ENCODE data around the gene CECR2. TPM values are rescaled to one million over a fixed set of nuclear protein-coding genes. Genes with fewer than 3 reads are reported as not detected.
"Not testable (repeated sequence)": the region's sequence is repeated elsewhere in the genome, so short reads cannot be mapped to it uniquely, and the experiment has no call there.

CECR2 gene
- total RNA-seq, 1 experiment from 2014 or later, result not detected

DNA sequence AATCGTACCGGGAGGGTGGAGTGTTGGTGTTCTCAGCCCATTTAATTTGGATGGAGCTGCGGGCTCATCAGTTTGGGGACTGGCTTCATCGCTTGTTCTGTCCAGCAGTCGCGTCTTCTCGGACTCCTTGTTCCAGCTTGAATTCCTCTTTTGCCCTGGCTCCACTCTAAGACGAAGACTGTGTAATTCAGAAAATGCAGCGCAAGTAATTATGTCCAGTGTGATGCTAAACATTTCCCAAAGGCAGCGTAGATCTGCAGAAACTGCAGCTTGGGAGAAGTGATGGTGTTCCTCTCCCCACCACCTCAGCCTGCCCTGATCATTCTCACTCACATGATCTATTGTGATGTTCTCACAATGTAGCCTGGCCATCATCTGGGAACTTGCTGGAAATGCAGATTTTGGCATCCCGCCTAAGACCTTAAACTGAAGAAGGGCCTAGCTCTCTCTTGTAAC lies 194.7 kb downstream of the CECR2 start:
- no peaks in the 10 kb centered on the region for H3K79me2 ChIP-seq (ENCODE audit: low read length)

DNA sequence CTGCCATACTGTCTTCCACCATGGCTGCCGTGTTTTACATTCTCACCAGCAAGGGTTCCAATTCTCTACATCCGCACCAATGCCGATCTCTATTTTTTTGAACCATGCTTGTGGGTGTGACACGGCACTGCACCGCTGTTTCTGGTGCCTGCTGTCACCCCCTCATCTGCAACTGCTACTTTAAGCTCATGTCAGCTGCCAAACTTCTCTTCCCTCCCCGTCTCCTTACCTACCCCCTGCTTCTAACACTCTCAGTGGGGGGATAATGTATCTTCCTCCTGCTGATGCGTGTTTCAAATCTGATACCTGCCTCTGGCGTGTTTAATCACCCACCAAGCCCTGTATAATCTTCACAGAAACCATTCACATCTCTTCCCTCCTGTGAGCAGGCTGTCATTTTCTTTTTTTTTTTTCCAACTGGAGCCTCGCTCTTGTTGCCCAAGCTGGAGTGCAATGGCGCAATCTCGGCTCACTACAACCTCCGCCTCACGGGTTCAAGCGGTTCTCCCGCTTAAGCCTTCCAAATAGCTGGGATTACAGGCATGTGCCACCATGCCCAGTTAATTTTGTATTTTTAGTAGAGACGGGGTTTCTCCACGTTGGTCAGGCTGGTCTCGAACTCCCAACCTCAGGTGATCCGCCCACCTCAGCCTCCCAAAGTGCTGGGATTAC lies 196.9 kb downstream of the CECR2 start:
- DNase-seq, result not testable (repeated sequence)

More for the DNA sequence above, 194.7 kb downstream of the CECR2 start:
- no peak overlapping the region for H3K4me2 ChIP-seq (ENCODE audit: low read length)
- no peaks in the 10 kb centered on the region for H3K9me3 ChIP-seq (ENCODE audit: low read length)
- no peak overlapping the region for H2AFZ ChIP-seq (ENCODE audit: low read length)
- TF ChIP-seq CTCF (conservative IDR thresholded peaks at IDR 0.05; ENCODE audit: low read depth, low read length), result no peak
- TF ChIP-seq EZH2 (IDR thresholded peaks at IDR 0.05; ENCODE audit: low read length, unreplicated experiment), result no peak
- TF ChIP-seq EZH2phosphoT487 (IDR thresholded peaks at IDR 0.05; ENCODE audit: borderline replicate concordance, low read length), result no peak
- no peak overlapping the region for H3K27ac ChIP-seq (ENCODE audit: low read length)
- intact Hi-C loops (cut with micrococcal nuclease), result no loop called here
- H3K9ac ChIP-seq (ENCODE audit: low read length), result no peak overlapping the region
- no peaks in the 10 kb centered on the region for H3K4me1 ChIP-seq (ENCODE audit: insufficient read depth, low read length)
- no peaks in the 10 kb centered on the region for H3F3A ChIP-seq (ENCODE audit: low read length, unreplicated experiment)
- CTCF ChIA-PET, result no interaction called here
- H3K4me3 ChIP-seq (ENCODE audit: low read length), result no peak overlapping the region
- ATAC-seq, result no peak
- no peaks in the 10 kb centered on the region for H3K36me3 ChIP-seq (ENCODE audit: low read depth, low read length)
- no peaks in the 10 kb centered on the region for H3K27me3 ChIP-seq (ENCODE audit: low read length)
- no peaks in the 10 kb centered on the region for H3K9me2 ChIP-seq (replicated peaks; ENCODE audit: low read length)
- BruUV-seq (replicated peaks), result no TSS peak
- POLR2A ChIA-PET (ENCODE audit: unreplicated experiment), result no interaction called here
- no peaks in the 10 kb centered on the region for H4K20me1 ChIP-seq (ENCODE audit: low read length)
- no peak for DNase-seq

DNA sequence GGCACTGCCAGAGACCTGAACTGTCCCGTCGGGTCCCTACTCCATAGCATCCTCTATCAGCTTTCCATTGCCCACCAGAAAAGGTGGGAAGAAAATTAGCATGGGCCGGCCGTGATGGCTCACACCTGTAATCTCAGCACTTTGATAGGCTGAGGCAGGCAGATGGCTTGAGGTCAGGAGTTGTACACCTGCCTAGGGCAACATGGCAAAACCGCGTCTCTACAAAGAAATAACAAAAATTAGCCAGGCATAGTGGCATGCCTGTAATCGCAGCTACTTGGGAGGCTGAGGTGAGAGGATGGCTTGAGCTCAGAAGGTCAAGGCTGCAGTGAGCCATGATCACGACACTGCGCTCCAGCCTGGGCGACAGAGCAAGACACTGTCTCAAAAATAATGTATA lies 197.5 kb downstream of the CECR2 start:
- DNase-seq, result no peak
- POLR2A ChIA-PET (ENCODE audit: unreplicated experiment), result no interaction called here
- H3K36me3 ChIP-seq (ENCODE audit: low read depth, low read length), result no peaks in the 10 kb centered on the region

More for the DNA sequence above, 196.9 kb downstream of the CECR2 start:
- H3K9me2 ChIP-seq (replicated peaks; ENCODE audit: low read length); H2AFZ ChIP-seq (ENCODE audit: low read length); ATAC-seq; H3K79me2 ChIP-seq (ENCODE audit: low read length); H4K20me1 ChIP-seq (ENCODE audit: low read length); BruUV-seq (replicated peaks); H3K4me3 ChIP-seq (ENCODE audit: low read length); H3K27me3 ChIP-seq (ENCODE audit: low read length); H3K4me1 ChIP-seq (ENCODE audit: insufficient read depth, low read length); H3K36me3 ChIP-seq (ENCODE audit: low read depth, low read length); H3K27ac ChIP-seq (ENCODE audit: low read length); intact Hi-C loops (cut with micrococcal nuclease); H3K9me3 ChIP-seq (ENCODE audit: low read length); H3K9ac ChIP-seq (ENCODE audit: low read length); CTCF ChIA-PET; H3F3A ChIP-seq (ENCODE audit: low read length, unreplicated experiment); POLR2A ChIA-PET (ENCODE audit: unreplicated experiment); H3K4me2 ChIP-seq (ENCODE audit: low read length): not testable (repeated sequence)

More for the DNA sequence above, 197.5 kb downstream of the CECR2 start:
- TF ChIP-seq EZH2phosphoT487 (IDR thresholded peaks at IDR 0.05; ENCODE audit: borderline replicate concordance, low read length) (no peak), CTCF (conservative IDR thresholded peaks at IDR 0.05; ENCODE audit: low read depth, low read length) (no peak), EZH2 (IDR thresholded peaks at IDR 0.05; ENCODE audit: low read length, unreplicated experiment) (no peak)
- Histone ChIP-seq H4K20me1 (ENCODE audit: low read length) (no peaks in the 10 kb centered on the region), H3K4me3 (ENCODE audit: low read length) (no peak overlapping the region), H2AFZ (ENCODE audit: low read length) (no peak overlapping the region), H3K9me3 (ENCODE audit: low read length) (no peaks in the 10 kb centered on the region), H3K27ac (ENCODE audit: low read length) (no peak overlapping the region), H3K9ac (ENCODE audit: low read length) (no peak overlapping the region), H3K9me2 (replicated peaks; ENCODE audit: low read length) (no peaks in the 10 kb centered on the region), H3K4me2 (ENCODE audit: low read length) (no peak overlapping the region), H3K4me1 (ENCODE audit: insufficient read depth, low read length) (peaks cover 9% of the 10 kb centered on the region; the same call in 1 of the 2 replicates), H3K79me2 (ENCODE audit: low read length) (no peaks in the 10 kb centered on the region), H3F3A (ENCODE audit: low read length, unreplicated experiment) (no peaks in the 10 kb centered on the region), H3K27me3 (ENCODE audit: low read length) (no peaks in the 10 kb centered on the region)
- intact Hi-C loops (cut with micrococcal nuclease), result no loop called here
- ATAC-seq, result no peak
- CTCF ChIA-PET, result no interaction called here
- BruUV-seq (replicated peaks), result no TSS peak
